Activated effector memory CD4-positive, alpha-beta T cell treated with anti-CD3 and anti-CD28 coated beads, Interleukin-2, amount 50 U/mL, for 16 hours (primary cell): ENCODE data around the gene FAM131C.
"Not testable (repeated sequence)": the region's sequence is repeated elsewhere in the genome, so short reads cannot be mapped to it uniquely, and the experiment has no call there.

ENCODE experiments used
- DNase-seq: peaks from one replicate; pipeline ENCODE4 v3.0.0-alpha.2; 2020

The FAM131C gene

GRCh38 chr1:16073490-16074119 lies at the start of gene FAM131C:
TSS of gene FAM131C (minus strand) at chr1:16073651. CDS start at chr1:16073442, 209 bp downstream.
- peak; percentile 80 for DNase-seq

- DNase-seq: peak; percentile 70
These were observed 49.5 kb upstream of the FAM131C start for GRCh38 chr1:16122916-16123315.

- no peak for DNase-seq
These were observed 49.0 kb upstream of the FAM131C start for GRCh38 chr1:16122350-16122881.

GRCh38 chr1:16120940-16121410 lies 47.5 kb upstream of the FAM131C start:
- DNase-seq: no peak

- no peak for DNase-seq
These were observed 47.0 kb upstream of the FAM131C start for GRCh38 chr1:16120407-16120806.

- no peak for DNase-seq
These were observed 46.5 kb upstream of the FAM131C start for GRCh38 chr1:16119926-16120325.

- no peak for DNase-seq
These were observed 46.1 kb upstream of the FAM131C start for GRCh38 chr1:16119504-16119903.

GRCh38 chr1:16118706-16119105 lies 45.3 kb upstream of the FAM131C start:
- DNase-seq: no peak

- DNase-seq: no peak
These were observed 44.5 kb upstream of the FAM131C start for GRCh38 chr1:16117936-16118335.

- no peak for DNase-seq
These were observed 43.9 kb upstream of the FAM131C start for GRCh38 chr1:16117369-16117768.

GRCh38 chr1:16116625-16117024 lies 43.2 kb upstream of the FAM131C start:
- DNase-seq: no peak

- DNase-seq: no peak
These were observed 42.6 kb upstream of the FAM131C start for GRCh38 chr1:16116002-16116401.

GRCh38 chr1:16115468-16115983 lies 42.1 kb upstream of the FAM131C start:
- no peak for DNase-seq

GRCh38 chr1:16114527-16115467 lies 41.3 kb upstream of the FAM131C start:
- no peak for DNase-seq

- DNase-seq: no peak
These were observed 39.4 kb upstream of the FAM131C start for GRCh38 chr1:16112596-16113555.

GRCh38 chr1:16111771-16112595 lies 38.5 kb upstream of the FAM131C start:
- no peak for DNase-seq

GRCh38 chr1:16110884-16111283 lies 37.4 kb upstream of the FAM131C start:
- DNase-seq: no peak

GRCh38 chr1:16110456-16110855 lies 37.0 kb upstream of the FAM131C start:
- DNase-seq: no peak

- no peak for DNase-seq
These were observed 36.1 kb upstream of the FAM131C start for GRCh38 chr1:16109571-16109970.

- DNase-seq: not testable (repeated sequence)
These were observed 33.6 kb upstream of the FAM131C start for GRCh38 chr1:16107039-16107438.

- DNase-seq: no peak
These were observed 28.2 kb upstream of the FAM131C start for GRCh38 chr1:16101623-16102022.
